GM12878 (cell line): ENCODE data around the gene HNF4A.

Source experiments
- CBX3 ChIP-seq: fragments of 200-600 bp; sonication (generic); IDR thresholded peaks from 2 replicates; pipeline ENCODE4 v1.6.1; 2016; ENCODE audit warnings: low read depth, borderline replicate concordance
- CTCF ChIP-seq, 3 experiments: IDR thresholded peaks in 2 of 3; conservative IDR thresholded peaks in 1 of 3; 2 replicates each; pipeline ENCODE4 v1.5.1; 2011; ENCODE audit warnings: low read depth in 3 of 3, low read length in 3 of 3, mild to moderate bottlenecking in 3 of 3, control low read depth in 2 of 3, moderate library complexity in 2 of 3, inconsistent platforms in 1 of 3, mixed read lengths in 1 of 3; ENCODE audit not compliant: control insufficient read depth in 2 of 3, insufficient read depth in 1 of 3; ENCODE audit errors: extremely low read depth in 1 of 3
- E4F1 ChIP-seq: fragments of 450-650 bp; IDR thresholded peaks from 2 replicates; pipeline ENCODE4 v1.6.1; 2018; ENCODE audit warnings: borderline replicate concordance, mild to moderate bottlenecking; ENCODE audit not compliant: partially characterized antibody
- EZH2 ChIP-seq: IDR thresholded peaks from 2 replicates; pipeline ENCODE4 v1.6.1; 2012; ENCODE audit warnings: low read depth, mild to moderate bottlenecking, control low read depth, inconsistent platforms, low read length, borderline replicate concordance; ENCODE audit not compliant: control insufficient read depth
- KDM1A ChIP-seq: fragments of 200-600 bp; sonication (generic); IDR thresholded peaks from 2 replicates; pipeline ENCODE4 v1.6.1; 2016; ENCODE audit warnings: borderline replicate concordance
- NR2C2 ChIP-seq: IDR thresholded peaks from 2 replicates; pipeline ENCODE4 v1.6.1; 2011; ENCODE audit warnings: borderline replicate concordance, low read depth; ENCODE audit not compliant: control insufficient read depth, insufficient read length
- PAX5 ChIP-seq: IDR thresholded peaks from 2 replicates; pipeline ENCODE4 v1.6.1; 2011; ENCODE audit warnings: low read depth, low read length, borderline replicate concordance
- POLR2AphosphoS5 ChIP-seq: IDR thresholded peaks from 2 replicates; pipeline ENCODE4 v1.6.1; 2011; ENCODE audit warnings: mild to moderate bottlenecking, low read length, inconsistent platforms
- RAD21 ChIP-seq: IDR thresholded peaks from 2 replicates; pipeline ENCODE4 v1.6.1; 2011; ENCODE audit warnings: mild to moderate bottlenecking, low read depth, low read length, moderate library complexity; ENCODE audit not compliant: insufficient read depth
- TCF7 ChIP-seq: IDR thresholded peaks from 2 replicates; pipeline ENCODE4 v1.6.1; 2014; ENCODE audit warnings: antibody characterized with exemption, borderline replicate concordance
- TF ChIP-seq, protein P1 (sequence below): IDR thresholded peaks from 2 replicates; pipeline ENCODE4 v1.6.1; 2012; ENCODE audit warnings: low read depth, low read length, improper control_type of control experiment

- TF ChIP-seq NR2C2 = no peak
- no peak for TF ChIP-seq CBX3
- TF ChIP-seq PAX5 = no peak
- no peak for TF ChIP-seq TCF7
- TF ChIP-seq KDM1A = no peak
- no peak for TF ChIP-seq EZH2
- TF ChIP-seq, protein P1, sequence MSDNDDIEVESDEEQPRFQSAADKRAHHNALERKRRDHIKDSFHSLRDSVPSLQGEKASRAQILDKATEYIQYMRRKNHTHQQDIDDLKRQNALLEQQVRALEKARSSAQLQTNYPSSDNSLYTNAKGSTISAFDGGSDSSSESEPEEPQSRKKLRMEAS = no peak
- TF ChIP-seq POLR2AphosphoS5 = no peak
- TF ChIP-seq CTCF (IDR thresholded peaks at IDR 0.05 in 2 of 3, conservative IDR thresholded peaks at IDR 0.05 in 1 of 3; ENCODE audit: control insufficient read depth in 2 of 3, extremely low read depth in 1 of 3, insufficient read depth in 1 of 3, low read depth in 3 of 3, low read length in 3 of 3) = no peak
- TF ChIP-seq E4F1 = no peak
- TF ChIP-seq RAD21 = no peak
Measured at GRCh38 chr20:44411757-44412401, 56.4 kb downstream of the HNF4A start.
